Heart right ventricle (tissue), 16 donors: ENCODE data around the gene SSB. TPM values are rescaled to one million over a fixed set of nuclear protein-coding genes. Genes with fewer than 3 reads are reported as not detected.
"Not testable (repeated sequence)": the region's sequence is repeated elsewhere in the genome, so short reads cannot be mapped to it uniquely, and the experiment has no call there.

Source experiments
- ATAC-seq, 8 donors: fragments of 200-7000 bp; cut with Tn5 transposase; one replicate each; pipeline ENCODE4 v1.9.1; 2020; ENCODE audit warnings: mild to moderate bottlenecking in 8 of 8, moderate library complexity in 8 of 8, moderate number of reproducible peaks in 1 of 8
- DNase-seq, 2 donors: peaks; one replicate each; pipeline ENCODE4 v3.0.0-alpha.2; 2020
- H3K27ac ChIP-seq, 10 donors: fragments of 200-600 bp; sonication (generic) in 2 of 10; one replicate each; pipeline versions ENCODE4 v1.5.0 to v1.8.0; 2020 to 2022; ENCODE audit warnings: mild to moderate bottlenecking in 3 of 10
- H3K27me3 ChIP-seq, 7 donors: fragments of 200-600 bp; one replicate each; pipeline ENCODE4 v1.8.0; 2021 to 2022; ENCODE audit warnings: mild to moderate bottlenecking in 2 of 7
- H3K36me3 ChIP-seq, 9 donors: fragments of 200-600 bp; sonication (generic) in 1 of 9; one replicate each; pipeline versions ENCODE4 v1.5.0 to v1.8.0; 2020 to 2022; ENCODE audit warnings: mild to moderate bottlenecking in 2 of 9
- H3K4me1 ChIP-seq, 9 donors: fragments of 200-600 bp; sonication (generic) in 1 of 9; one replicate each; pipeline versions ENCODE4 v1.5.0 to v1.8.0; 2020 to 2022; ENCODE audit warnings: mild to moderate bottlenecking in 4 of 9
- H3K4me3 ChIP-seq, 10 donors: fragments of 200-600 bp; sonication (generic) in 2 of 10; one replicate each; pipeline versions ENCODE4 v1.5.0 to v1.8.0; 2020 to 2022; ENCODE audit warnings: mild to moderate bottlenecking in 7 of 10, moderate library complexity in 2 of 10
- H3K9me3 ChIP-seq, 11 donors: fragments of 200-600 bp in 10 of 11; sonication (generic) in 2 of 11; one replicate each; pipeline versions ENCODE4 v1.5.0 to v1.8.0; 2013 to 2022; ENCODE audit warnings: mild to moderate bottlenecking in 2 of 11, control low read depth in 1 of 11, moderate library complexity in 1 of 11
- WGBS, 2 donors: extraction: QIAGEN DNeasy Blood & Tissue Kit; methylation state at CpG; one replicate each; pipeline ENCODE4 v1.1.7; 2013; ENCODE audit warnings: inconsistent platforms in 1 of 2; 5-methylcytosine and 5-hydroxymethylcytosine counted together
- intact Hi-C, 10 donors: fragments of 100-400 bp; cut with DNase I; formaldehyde crosslinking; loops; one replicate each; pipeline versions ENCODE4 v1.11.1 to v1.14.2; 2022
- polyA plus RNA-seq, 2 donors: library from polyadenylated mRNA; stranded (reverse); fragments of 200-250 nt; gene quantifications; one replicate each; pipeline ENCODE4 v1.2.3, GENCODE V29; 2013
- total RNA-seq, 10 donors: library from RNA; stranded (reverse); fragmentation: NEBNext Ultra II Directional in 3 of 10; extraction: Animal tissue kit (Norgen Biotek cat#: 25700) in 3 of 10; gene quantifications; one replicate each; pipeline versions ENCODE4 v1.2.1 to v1.2.4, GENCODE V29; 2021 to 2023
- TF ChIP-seq, protein P1 (sequence below), 9 donors: fragments of 200-600 bp; sonication (generic) in 2 of 9; IDR thresholded peaks; one replicate each; pipeline versions ENCODE4 v1.5.0 to v1.8.0; 2021 to 2022; ENCODE audit warnings: antibody characterized with exemption in 9 of 9, mild to moderate bottlenecking in 5 of 9, moderate library complexity in 1 of 9
- donor health status: Arrhythmogenic right ventricular cardiomyopathy.
- donor health status: ischemic (EF 13 %, LVEDD 7.1; RV severe dilation, severe dysfunction).
- donor health status: healthy with polysubstance abuse.
- donor health status: DM: no; HTN: yes; CAD: no.
- donor health status: DM: no; HTN: no; CAD: no.
- donor health status: ischemic (EF 25% LVEDD 6.9; RV normal size, moderate dysfunction).
- donor health status: ischemic (EF 25% LVEDD 5.7; RV mildly dilated, moderate dysfunction).
- donor health status: healthy.
- donor health status: DM: yes; HTN: yes; CAD: no.
- donor health status: Ischemic cardiomyopathy.
- donor health status: ischemic (EF 35%, LVEDD 5.7; RV mildly dilated, moderate dysfunction).
- donor health status: nonischemic (EF 11% LVEDD 7.7; RV severe dilation, severe dysfunction).
- donor health status: DM: yes; HTN: yes; CAD: no.
- donor health status: PGD.
- donor health status: ischemic (EF 29% LVEDD 5.4; RV normal size, mild dysfunction).
- donor health status: nonischemic (EF 23%, LVEDD 6.1; RV moderate dilation, normal function).

The SSB gene
- total and polyA plus RNA-seq, 12 donors: 44.3 to 69.6 (median 55.3) TPM

- Histone ChIP-seq H3K4me3 (no peak overlapping the region), H3K27ac (no peak overlapping the region), H3K4me1 (peaks cover 2 to 51% (median 22%) of the 10 kb centered on the region in 9 donors), H3K9me3 (peaks cover 0 to 7% (median 0%) of the 10 kb centered on the region in 11 donors), H3K36me3 (peaks cover 0 to 8% (median 0%) of the 10 kb centered on the region in 9 donors), H3K27me3 (no peaks in the 10 kb centered on the region)
- DNase-seq (no peak), ATAC-seq (no peak)
- TF ChIP-seq, protein P1, sequence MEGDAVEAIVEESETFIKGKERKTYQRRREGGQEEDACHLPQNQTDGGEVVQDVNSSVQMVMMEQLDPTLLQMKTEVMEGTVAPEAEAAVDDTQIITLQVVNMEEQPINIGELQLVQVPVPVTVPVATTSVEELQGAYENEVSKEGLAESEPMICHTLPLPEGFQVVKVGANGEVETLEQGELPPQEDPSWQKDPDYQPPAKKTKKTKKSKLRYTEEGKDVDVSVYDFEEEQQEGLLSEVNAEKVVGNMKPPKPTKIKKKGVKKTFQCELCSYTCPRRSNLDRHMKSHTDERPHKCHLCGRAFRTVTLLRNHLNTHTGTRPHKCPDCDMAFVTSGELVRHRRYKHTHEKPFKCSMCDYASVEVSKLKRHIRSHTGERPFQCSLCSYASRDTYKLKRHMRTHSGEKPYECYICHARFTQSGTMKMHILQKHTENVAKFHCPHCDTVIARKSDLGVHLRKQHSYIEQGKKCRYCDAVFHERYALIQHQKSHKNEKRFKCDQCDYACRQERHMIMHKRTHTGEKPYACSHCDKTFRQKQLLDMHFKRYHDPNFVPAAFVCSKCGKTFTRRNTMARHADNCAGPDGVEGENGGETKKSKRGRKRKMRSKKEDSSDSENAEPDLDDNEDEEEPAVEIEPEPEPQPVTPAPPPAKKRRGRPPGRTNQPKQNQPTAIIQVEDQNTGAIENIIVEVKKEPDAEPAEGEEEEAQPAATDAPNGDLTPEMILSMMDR (IDR thresholded peaks at IDR 0.05): no peak
- WGBS, 2 donors: 76 to 91% methylated on average over 4 of the region's 4 CpGs
- intact Hi-C loops: no loop called here
These were observed 54.5 kb downstream of the SSB start for GRCh38 chr2:169853041-169853668.

- intact Hi-C loops, DNase-seq, H3K4me3 ChIP-seq, ATAC-seq, H3K27me3 ChIP-seq, H3K36me3 ChIP-seq, H3K27ac ChIP-seq, H3K9me3 ChIP-seq: not testable (repeated sequence)
- H3K4me1 ChIP-seq: peaks cover 0 to 36% (median 7%) of the 10 kb centered on the region in 9 donors
- WGBS, 2 donors: 94 to 95% methylated on average over 34 to 36 of the region's 42 CpGs
These were observed 56.9 kb downstream of the SSB start for GRCh38 chr2:169855281-169856258.

DNA sequence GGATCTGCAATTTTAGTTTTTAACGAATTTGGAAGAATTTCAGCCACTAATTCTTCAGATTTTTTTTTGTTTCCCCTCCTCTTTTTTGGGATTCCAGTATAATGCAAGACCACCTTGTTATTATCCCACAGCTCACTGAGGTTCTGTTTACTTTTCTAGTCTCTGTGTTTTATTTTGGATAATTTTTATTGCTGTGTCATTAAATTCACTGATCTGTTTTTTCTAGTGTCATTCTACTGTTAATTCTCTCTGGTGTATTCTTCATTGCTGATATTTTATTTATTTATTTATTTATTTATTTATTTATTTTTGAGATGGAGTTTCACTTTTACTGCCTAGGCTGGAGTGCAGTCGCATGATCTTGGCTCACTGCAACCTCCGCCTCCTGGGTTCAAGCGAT, 60.8 kb downstream of the SSB start:
- WGBS, 2 donors: 96 to 98% methylated on average over 4 of the region's 4 CpGs
- no peaks in the 10 kb centered on the region for H3K27me3 ChIP-seq

DNA sequence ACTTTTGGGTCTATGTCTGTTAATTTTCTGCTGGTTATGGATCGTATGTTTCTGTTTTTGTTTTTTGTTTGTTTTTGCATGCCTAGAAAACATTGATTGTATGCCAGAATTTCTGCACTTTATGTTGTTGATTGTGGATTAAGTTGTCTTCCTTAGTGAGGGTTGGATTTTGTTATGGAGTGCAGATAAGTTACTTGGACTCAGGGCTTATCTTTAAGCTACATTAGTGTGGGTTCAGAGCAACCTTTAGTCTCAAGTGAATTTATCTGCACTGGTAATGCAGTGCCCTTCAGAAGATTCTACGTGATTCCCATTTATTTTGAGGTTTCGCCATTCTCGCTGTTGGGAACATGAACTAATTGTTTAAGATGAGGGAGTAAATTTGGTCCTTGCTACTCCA, 61.5 kb downstream of the SSB start:
- no peak overlapping the region for H3K4me3 ChIP-seq
- DNase-seq (no peak), ATAC-seq (no peak)
- H3K36me3 ChIP-seq: peaks cover 0 to 8% (median 0%) of the 10 kb centered on the region in 9 donors
- no peak overlapping the region for H3K27ac ChIP-seq
- H3K4me1 ChIP-seq: peaks cover 0 to 29% (median 16%) of the 10 kb centered on the region in 9 donors
- peaks cover 0 to 3% (median 0%) of the 10 kb centered on the region in 11 donors for H3K9me3 ChIP-seq
- TF ChIP-seq, protein P1 (IDR thresholded peaks at IDR 0.05): no peak
- H3K27me3 ChIP-seq: no peaks in the 10 kb centered on the region
- 88 to 90% methylated on average over 4 of the region's 4 CpGs for whole genome bisulfite sequencing, 2 donors
- intact Hi-C loops: no loop called here

More for the DNA sequence above, 60.8 kb downstream of the SSB start:
- H3K36me3 ChIP-seq: peaks cover 0 to 8% (median 0%) of the 10 kb centered on the region in 9 donors
- ATAC-seq (no peak), DNase-seq (no peak)
- no peak overlapping the region for H3K27ac ChIP-seq
- intact Hi-C loops: no loop called here
- H3K9me3 ChIP-seq: peaks cover 0 to 3% (median 0%) of the 10 kb centered on the region in 11 donors
- peaks cover 0 to 29% (median 16%) of the 10 kb centered on the region in 9 donors for H3K4me1 ChIP-seq
- H3K4me3 ChIP-seq: no peak overlapping the region
- TF ChIP-seq, protein P1 (IDR thresholded peaks at IDR 0.05): no peak

Other genes starting within 250 kb of the SSB start
- 100 to 1,000 TPM in 1 of 10 donors, 10 to 100 TPM in 9; 42.4 to 101 (median 88.5) TPM for gene FASTKD1, start 225.0 kb upstream of the SSB start, total RNA-seq
- 100 to 1,000 TPM in 1 of 2 donors, 10 to 100 TPM in 1; 56.7 to 243 TPM for gene FASTKD1, start 225.0 kb upstream of the SSB start, polyA plus RNA-seq
- gene PPIG, start 214.5 kb upstream of the SSB start, total RNA-seq: 10 to 100 TPM; 34.8 to 50.1 (median 40.9) TPM
- gene PPIG, start 214.5 kb upstream of the SSB start, polyA plus RNA-seq: 10 to 100 TPM; 15.6 to 94.5 TPM
- gene CFAP210, start 104.5 kb upstream of the SSB start, total RNA-seq: not detected
- under 1 TPM; 0.14 to 0.29 TPM for gene CFAP210, start 104.5 kb upstream of the SSB start, polyA plus RNA-seq
- gene PHOSPHO2, start 104.4 kb upstream of the SSB start, total RNA-seq: 1 to 10 TPM; 1.4 to 4.1 (median 2.2) TPM
- 1 to 10 TPM; 1.1 to 1.4 TPM for gene PHOSPHO2, start 104.4 kb upstream of the SSB start, polyA plus RNA-seq
- 10 to 100 TPM in 4 of 10 donors, 1 to 10 TPM in 6; 6.8 to 18.6 (median 9.8) TPM for gene KLHL23, start 65.0 kb upstream of the SSB start, total RNA-seq
- 10 to 100 TPM in 1 of 2 donors, 1 to 10 TPM in 1; 7.5 to 14.0 TPM for gene KLHL23, start 65.0 kb upstream of the SSB start, polyA plus RNA-seq
- gene METTL5, start 26.0 kb downstream of the SSB start, total RNA-seq: 10 to 100 TPM; 55.7 to 85.5 (median 68.0) TPM
- gene METTL5, start 26.0 kb downstream of the SSB start, polyA plus RNA-seq: 10 to 100 TPM; 69.4 to 87.3 TPM
- gene UBR3, start 28.6 kb downstream of the SSB start, total RNA-seq: 100 to 1,000 TPM; 108 to 146 (median 118) TPM
- gene UBR3, start 28.6 kb downstream of the SSB start, polyA plus RNA-seq: 10 to 100 TPM; 21.0 to 77.6 TPM